ENCODE measurements around the gene WWOX.

WWOX gene

GRCh38 chr16:79064256-79064972 lies 965.0 kb downstream of the WWOX start:
- no peak for DNase-seq (ENCODE audit: low read depth in 2 of 2)

GRCh38 chr16:79066561-79066960 lies 967.1 kb downstream of the WWOX start:
- no peak for DNase-seq (ENCODE audit: low read depth in 2 of 2)

GRCh38 chr16:79067600-79067999 lies 968.1 kb downstream of the WWOX start:
- DNase-seq (ENCODE audit: low read depth in 2 of 2) = no peak

GRCh38 chr16:79069121-79069520 lies 969.7 kb downstream of the WWOX start:
- no peak for DNase-seq (ENCODE audit: low read depth in 2 of 2)

- DNase-seq (ENCODE audit: low read depth in 2 of 2) = no peak
Measured at GRCh38 chr16:79069633-79070032, 970.2 kb downstream of the WWOX start.

- no peak for DNase-seq (ENCODE audit: low read depth in 2 of 2)
Measured at GRCh38 chr16:79071424-79071823, 972.0 kb downstream of the WWOX start.

- no peak for DNase-seq (ENCODE audit: low read depth in 2 of 2)
Measured at GRCh38 chr16:79072517-79072916, 973.1 kb downstream of the WWOX start.

- DNase-seq (ENCODE audit: low read depth in 2 of 2) = no peak
Measured at GRCh38 chr16:79073566-79073965, 974.1 kb downstream of the WWOX start.

- no peak for DNase-seq (ENCODE audit: low read depth in 2 of 2)
Measured at GRCh38 chr16:79074541-79074940, 975.1 kb downstream of the WWOX start.

- no peak for DNase-seq (ENCODE audit: low read depth in 2 of 2)
Measured at GRCh38 chr16:79074951-79075350, 975.5 kb downstream of the WWOX start.

GRCh38 chr16:79076047-79076767 lies 976.8 kb downstream of the WWOX start:
- DNase-seq (ENCODE audit: low read depth in 2 of 2) = no peak

- no peak for DNase-seq (ENCODE audit: low read depth in 2 of 2)
Measured at GRCh38 chr16:79077346-79077745, 977.9 kb downstream of the WWOX start.

- DNase-seq (ENCODE audit: low read depth in 2 of 2) = no peak
Measured at GRCh38 chr16:79079656-79080420, 980.4 kb downstream of the WWOX start.

- DNase-seq (ENCODE audit: low read depth in 2 of 2) = no peak
Measured at GRCh38 chr16:79081297-79082066, 982.0 kb downstream of the WWOX start.

GRCh38 chr16:79082970-79083369 lies 983.5 kb downstream of the WWOX start:
- DNase-seq (ENCODE audit: low read depth in 2 of 2) = no peak

- no peak for DNase-seq (ENCODE audit: low read depth in 2 of 2)
Measured at GRCh38 chr16:79083508-79084299, 984.2 kb downstream of the WWOX start.

- DNase-seq (ENCODE audit: low read depth in 2 of 2) = no peak
Measured at GRCh38 chr16:79088971-79089370, 989.5 kb downstream of the WWOX start.

- no peak for DNase-seq (ENCODE audit: low read depth in 2 of 2)
Measured at GRCh38 chr16:79089735-79090284, 990.4 kb downstream of the WWOX start.

GRCh38 chr16:79090966-79091365 lies 991.5 kb downstream of the WWOX start:
- DNase-seq (ENCODE audit: low read depth in 2 of 2) = no peak

GRCh38 chr16:79092846-79093245 lies 993.4 kb downstream of the WWOX start:
- no peak for DNase-seq (ENCODE audit: low read depth in 2 of 2)

GRCh38 chr16:79093554-79093967 lies 994.1 kb downstream of the WWOX start:
- DNase-seq (ENCODE audit: low read depth in 2 of 2) = no peak
